HG03097 (cell line): ENCODE measurements around the gene LGALS1.
"Not testable (repeated sequence)": the region's sequence is repeated elsewhere in the genome, so short reads cannot be mapped to it uniquely, and the experiment has no call there.

ENCODE experiments used
- ATAC-seq: cut with Tn5 transposase; IDR thresholded peaks from one replicate; pipeline ENCODE4 v1.9.1; 2021; ENCODE audit not compliant: unreplicated experiment, low FRiP score

Gene LGALS1

GRCh38 chr22:37639070-37639760 is 36.2 kb upstream of the LGALS1 start, which contains the start of gene SH3BP1:
Gene SH3BP1, plus strand, starts transcription at chr22:37639669. Its CDS starts 119 bp downstream, at chr22:37639788.
- ATAC-seq, result no peak

- ATAC-seq, result no peak
Observed at GRCh38 chr22:37639771-37640590, 35.5 kb upstream of the LGALS1 start.

GRCh38 chr22:37640591-37641560 is 34.6 kb upstream of the LGALS1 start:
- ATAC-seq, result no peak

GRCh38 chr22:37641561-37641949 is 33.9 kb upstream of the LGALS1 start:
- ATAC-seq, result no peak

GRCh38 chr22:37643225-37643847 is 32.1 kb upstream of the LGALS1 start:
- ATAC-seq, result peak; percentile 35

- ATAC-seq, result no peak
Observed at GRCh38 chr22:37647317-37647716, 28.1 kb upstream of the LGALS1 start.

- ATAC-seq, result no peak
Observed at GRCh38 chr22:37647928-37648327, 27.5 kb upstream of the LGALS1 start.

GRCh38 chr22:37650463-37651136 is 24.8 kb upstream of the LGALS1 start:
- ATAC-seq, result no peak

GRCh38 chr22:37654563-37655251 is 20.7 kb upstream of the LGALS1 start:
- no peak for ATAC-seq

GRCh38 chr22:37655252-37655563 is 20.2 kb upstream of the LGALS1 start:
- no peak for ATAC-seq

GRCh38 chr22:37656583-37656982 is 18.9 kb upstream of the LGALS1 start:
- ATAC-seq, result not testable (repeated sequence)

- no peak for ATAC-seq
Observed at GRCh38 chr22:37657590-37658132, 17.8 kb upstream of the LGALS1 start.

GRCh38 chr22:37658133-37659065 is 17.0 kb upstream of the LGALS1 start, which contains the start of gene PDXP:
Gene PDXP, plus strand, starts transcription at chr22:37658723. Its CDS starts 60 bp downstream, at chr22:37658783.
- ATAC-seq, result peak; percentile 80

- no peak for ATAC-seq
Observed at GRCh38 chr22:37659066-37659896, 16.2 kb upstream of the LGALS1 start.

- no peak for ATAC-seq
Observed at GRCh38 chr22:37659897-37660708, 15.3 kb upstream of the LGALS1 start.

- ATAC-seq, result no peak
Observed at GRCh38 chr22:37660709-37661045, 14.8 kb upstream of the LGALS1 start.
